Chondrocyte (in vitro differentiated cells): ENCODE results near the gene DMD. TPM values are rescaled to one million over a fixed set of nuclear protein-coding genes. Genes with fewer than 3 reads are reported as not detected.

Experiments
- DNase-seq: peaks from one replicate; pipeline ENCODE4 v3.0.0; 2021; ENCODE audit warnings: mixed read lengths, low spot score
- H3K27ac Mint-ChIP-seq: one replicate; pipeline ENCODE4 v1.8.0; 2021; ENCODE audit warnings: mild to moderate bottlenecking, moderate library complexity, mixed read lengths; ENCODE audit not compliant: unreplicated experiment
- H3K27me3 Mint-ChIP-seq: 2 replicates; pipeline ENCODE4 v1.8.0; 2021; ENCODE audit warnings: low read depth, mixed read lengths
- H3K36me3 Mint-ChIP-seq: 2 replicates; pipeline ENCODE4 v1.8.0; 2021; ENCODE audit warnings: low read depth, mixed read lengths
- H3K4me1 Mint-ChIP-seq: 2 replicates; pipeline ENCODE4 v1.8.0; 2021; ENCODE audit warnings: low read depth, mild to moderate bottlenecking, mixed read lengths
- H3K4me3 Mint-ChIP-seq: one replicate; pipeline ENCODE4 v1.8.0; 2021; ENCODE audit warnings: mild to moderate bottlenecking, moderate library complexity, mixed read lengths; ENCODE audit not compliant: unreplicated experiment
- H3K9me3 Mint-ChIP-seq: 2 replicates; pipeline ENCODE4 v1.8.0; 2021; ENCODE audit warnings: low read depth, mixed read lengths
- total RNA-seq: library from RNA; stranded (reverse); gene quantifications from 3 replicates; pipeline ENCODE4 v1.2.1, GENCODE V29; 2021
- TF ChIP-seq, protein P1 (sequence below): fragments of 200-600 bp; sonication (generic); IDR thresholded peaks from 2 replicates; pipeline ENCODE4 v1.5.0; 2021; ENCODE audit warnings: antibody characterized with exemption, mild to moderate bottlenecking, moderate library complexity

DMD gene
- total RNA-seq, 1 donor from 2014 or later, result 201 TPM

DNA sequence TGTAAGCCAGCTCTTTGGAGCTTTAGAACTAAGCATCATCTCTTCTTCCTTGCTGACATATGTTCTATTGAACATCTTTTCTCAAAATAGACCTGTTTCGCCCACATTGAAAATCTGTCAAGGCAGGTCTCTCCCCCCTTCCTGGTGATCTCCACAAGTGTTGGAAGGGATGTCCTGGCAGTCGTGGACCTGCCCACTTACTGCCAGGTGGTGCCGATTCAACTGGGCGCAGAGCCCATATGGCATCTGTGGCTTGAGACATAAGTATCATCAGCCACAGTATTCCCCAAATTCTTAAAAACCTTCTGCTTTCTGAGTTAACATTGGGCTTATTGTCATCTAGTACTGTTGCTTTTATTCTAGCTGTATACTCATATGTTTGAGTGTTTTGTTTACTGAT, 1170.2 kb downstream of the DMD start:
- Mint-ChIP-seq H3K27me3 (no peaks in the 10 kb centered on the region), H3K27ac (no peak overlapping the region), H3K36me3 (no peaks in the 10 kb centered on the region), H3K4me1 (no peaks in the 10 kb centered on the region), H3K9me3 (peaks cover 18% of the 10 kb centered on the region), H3K4me3 (no peak overlapping the region)
- DNase-seq, result no peak
- TF ChIP-seq, protein P1, sequence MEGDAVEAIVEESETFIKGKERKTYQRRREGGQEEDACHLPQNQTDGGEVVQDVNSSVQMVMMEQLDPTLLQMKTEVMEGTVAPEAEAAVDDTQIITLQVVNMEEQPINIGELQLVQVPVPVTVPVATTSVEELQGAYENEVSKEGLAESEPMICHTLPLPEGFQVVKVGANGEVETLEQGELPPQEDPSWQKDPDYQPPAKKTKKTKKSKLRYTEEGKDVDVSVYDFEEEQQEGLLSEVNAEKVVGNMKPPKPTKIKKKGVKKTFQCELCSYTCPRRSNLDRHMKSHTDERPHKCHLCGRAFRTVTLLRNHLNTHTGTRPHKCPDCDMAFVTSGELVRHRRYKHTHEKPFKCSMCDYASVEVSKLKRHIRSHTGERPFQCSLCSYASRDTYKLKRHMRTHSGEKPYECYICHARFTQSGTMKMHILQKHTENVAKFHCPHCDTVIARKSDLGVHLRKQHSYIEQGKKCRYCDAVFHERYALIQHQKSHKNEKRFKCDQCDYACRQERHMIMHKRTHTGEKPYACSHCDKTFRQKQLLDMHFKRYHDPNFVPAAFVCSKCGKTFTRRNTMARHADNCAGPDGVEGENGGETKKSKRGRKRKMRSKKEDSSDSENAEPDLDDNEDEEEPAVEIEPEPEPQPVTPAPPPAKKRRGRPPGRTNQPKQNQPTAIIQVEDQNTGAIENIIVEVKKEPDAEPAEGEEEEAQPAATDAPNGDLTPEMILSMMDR, result no peak

DNA sequence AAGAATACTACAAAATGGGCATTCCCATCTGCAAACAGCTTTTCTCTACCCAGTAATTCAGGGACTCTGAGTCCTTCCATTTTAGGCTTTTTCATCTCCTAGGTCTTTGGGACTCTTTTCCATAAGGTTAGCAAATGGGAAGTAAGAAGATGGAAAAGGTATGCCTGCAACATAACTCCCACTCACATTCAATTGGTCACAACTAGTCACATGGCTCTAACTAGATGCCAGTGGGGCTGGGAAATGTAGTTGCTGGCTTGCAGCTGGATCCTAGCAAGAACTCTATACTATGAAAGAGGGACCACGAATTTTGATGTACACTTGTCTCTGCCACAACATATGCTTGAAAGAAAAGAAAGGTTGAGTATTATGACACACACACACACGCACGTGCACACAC, 1184.6 kb downstream of the DMD start:
- H3K9me3 Mint-ChIP-seq, result peaks cover 14% of the 10 kb centered on the region
- no peaks in the 10 kb centered on the region for H3K4me1 Mint-ChIP-seq
- no peaks in the 10 kb centered on the region for H3K36me3 Mint-ChIP-seq
- no peak overlapping the region for H3K4me3 Mint-ChIP-seq
- DNase-seq, result no peak
- TF ChIP-seq, protein P1, result no peak
- H3K27me3 Mint-ChIP-seq, result no peaks in the 10 kb centered on the region
- H3K27ac Mint-ChIP-seq, result no peak overlapping the region

DNA sequence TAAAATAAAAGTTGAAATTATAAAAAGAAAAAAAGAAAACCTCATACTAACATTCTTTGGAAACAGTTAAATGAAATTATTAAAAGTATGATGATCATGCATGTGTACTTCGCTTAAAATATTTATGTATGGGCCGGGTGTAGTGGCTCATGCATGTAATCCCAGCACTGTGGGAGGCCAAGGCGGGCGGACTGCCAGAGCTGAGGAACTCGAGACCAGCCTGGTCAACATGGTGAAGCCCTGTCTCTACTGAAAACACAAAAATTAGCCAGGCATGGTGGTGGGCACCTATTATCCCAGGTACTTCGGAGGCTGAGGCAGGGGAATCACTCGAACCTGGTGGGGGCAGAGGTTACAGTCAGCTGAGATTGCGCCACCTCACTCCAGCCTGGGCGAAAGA, 1187.3 kb downstream of the DMD start:
- TF ChIP-seq, protein P1, result no peak
- Mint-ChIP-seq H3K27me3 (no peaks in the 10 kb centered on the region), H3K4me3 (no peak overlapping the region), H3K27ac (no peak overlapping the region), H3K4me1 (no peaks in the 10 kb centered on the region), H3K9me3 (peaks cover 13% of the 10 kb centered on the region), H3K36me3 (no peaks in the 10 kb centered on the region)
- DNase-seq, result no peak

- Mint-ChIP-seq H3K36me3 (no peaks in the 10 kb centered on the region), H3K4me1 (no peaks in the 10 kb centered on the region), H3K27me3 (no peaks in the 10 kb centered on the region), H3K27ac (no peak overlapping the region), H3K4me3 (no peak overlapping the region), H3K9me3 (peaks cover 4% of the 10 kb centered on the region)
- TF ChIP-seq, protein P1, result no peak
- no peak for DNase-seq
Measured at GRCh38 chrX:32016195-32016594, 1195.2 kb downstream of the DMD start.

DNA sequence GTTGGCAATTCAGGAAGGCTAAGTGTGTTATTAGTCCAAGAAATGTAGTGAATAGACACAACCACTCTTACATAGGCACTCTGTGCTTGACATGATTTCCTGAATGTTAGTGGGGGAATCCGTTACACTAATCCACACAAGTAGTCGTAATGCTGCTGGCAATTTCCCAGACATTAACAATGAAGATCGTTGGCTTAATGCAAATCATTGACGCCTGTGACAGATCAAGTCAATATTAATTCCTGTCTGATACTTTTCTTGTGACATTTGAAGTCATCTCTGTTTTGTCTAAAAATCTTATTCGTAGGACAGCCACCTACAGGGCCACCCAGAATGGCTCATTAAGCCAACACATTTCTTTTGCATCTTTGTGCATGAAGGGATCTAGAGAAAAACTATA, 1200.4 kb downstream of the DMD start:
- TF ChIP-seq, protein P1, result no peak
- DNase-seq, result no peak
- H3K27me3 Mint-ChIP-seq, result no peaks in the 10 kb centered on the region
- H3K4me1 Mint-ChIP-seq, result no peaks in the 10 kb centered on the region
- no peaks in the 10 kb centered on the region for H3K36me3 Mint-ChIP-seq
- H3K4me3 Mint-ChIP-seq, result no peak overlapping the region
- peaks cover 2% of the 10 kb centered on the region for H3K9me3 Mint-ChIP-seq
- H3K27ac Mint-ChIP-seq, result no peak overlapping the region
